OCI-LY7 (cell line): ENCODE data around the gene ENPP7. TPM values are rescaled to one million over a fixed set of nuclear protein-coding genes. Genes with fewer than 3 reads are reported as not detected.

Experiments
- BruUV-seq: library from RNA; stranded (reverse); fragments of 400-500 nt; replicated peaks from 2 replicates; lab custom pipeline; 2021; lab: Mats Ljungman, UMichigan
- CTCF ChIA-PET: fragments of 300-600 bp; sonication (Branson Sonifier 250); formaldehyde crosslinking; loops from one replicate; lab custom pipeline; 2022; ENCODE audit warnings: antibody characterized with exemption; ENCODE audit not compliant: unreplicated experiment; lab: Charles Lee
- POLR2A ChIA-PET: fragments of 300-600 bp; sonication (Branson Sonifier 250); formaldehyde crosslinking; loops from one replicate; lab custom pipeline; 2022; ENCODE audit warnings: antibody characterized with exemption; lab: Charles Lee
- DNase-seq: peaks from one replicate; pipeline ENCODE4 v3.0.0-alpha.2; 2015; ENCODE audit warnings: low spot score
- H2AFZ ChIP-seq: fragments of 200-600 bp; sonication (generic), shearing (Covaris generic); 2 replicates; pipeline ENCODE4 v1.6.1; 2014; ENCODE audit warnings: mild to moderate bottlenecking, antibody characterized with exemption, low read length, moderate library complexity
- H3K27ac ChIP-seq: fragments of 200-600 bp; sonication (generic); 2 replicates; pipeline ENCODE4 v1.5.1; 2014; ENCODE audit warnings: mixed run types, low read depth, mild to moderate bottlenecking, moderate library complexity, low read length, inconsistent platforms; ENCODE audit not compliant: poor library complexity, severe bottlenecking
- H3K36me3 ChIP-seq: fragments of 200-600 bp; sonication (generic); 2 replicates; pipeline ENCODE4 v1.6.1; 2014; ENCODE audit warnings: mild to moderate bottlenecking, antibody characterized with exemption, low read length, moderate library complexity, mixed read lengths; ENCODE audit not compliant: insufficient read depth
- H3K4me1 ChIP-seq: fragments of 200-600 bp; sonication (generic); 2 replicates; pipeline ENCODE4 v1.5.1; 2014; ENCODE audit warnings: mild to moderate bottlenecking, low read length; ENCODE audit not compliant: insufficient read depth, poor library complexity, severe bottlenecking
- H3K4me2 ChIP-seq: fragments of 200-600 bp; sonication (generic); 2 replicates; pipeline ENCODE4 v1.6.1; 2014; ENCODE audit warnings: mild to moderate bottlenecking, low read length
- H3K4me3 ChIP-seq: fragments of 200-600 bp; sonication (generic); 2 replicates; pipeline ENCODE4 v1.5.1; 2014; ENCODE audit warnings: mild to moderate bottlenecking, low read depth, low read length; ENCODE audit not compliant: poor library complexity, severe bottlenecking
- H3K79me2 ChIP-seq: fragments of 200-600 bp; sonication (generic); 2 replicates; pipeline ENCODE4 v1.6.1; 2016; ENCODE audit warnings: low read depth, mild to moderate bottlenecking, low read length, moderate library complexity, mixed read lengths; ENCODE audit not compliant: insufficient read depth
- H3K9me2 ChIP-seq: fragments of 200-600 bp; sonication (generic); 2 replicates; pipeline ENCODE4 v1.6.1; 2016; ENCODE audit warnings: mild to moderate bottlenecking, low read length, mixed read lengths; ENCODE audit not compliant: insufficient read depth
- H3K9me3 ChIP-seq: fragments of 200-600 bp; sonication (generic); 2 replicates; pipeline ENCODE4 v1.6.1; 2014; ENCODE audit warnings: mild to moderate bottlenecking, mixed run types, low read length, mixed read lengths
- H4K20me1 ChIP-seq: fragments of 200-600 bp; sonication (generic); 2 replicates; pipeline ENCODE4 v1.6.1; 2014; ENCODE audit warnings: mild to moderate bottlenecking, antibody characterized with exemption, low read length, moderate library complexity, mixed read lengths; ENCODE audit not compliant: insufficient read depth
- CTCF ChIP-seq: fragments of 200-600 bp; sonication (generic); conservative IDR thresholded peaks from 2 replicates; pipeline ENCODE4 v1.5.1; 2014; ENCODE audit warnings: mild to moderate bottlenecking, antibody characterized with exemption, low read length, moderate library complexity, mixed read lengths
- EZH2phosphoT487 ChIP-seq: fragments of 200-600 bp; sonication (generic); IDR thresholded peaks from 2 replicates; pipeline ENCODE4 v1.6.1; 2018; ENCODE audit warnings: low read depth, borderline replicate concordance, mild to moderate bottlenecking, mixed run types, antibody characterized with exemption, low read length, moderate library complexity, mixed read lengths
- intact Hi-C: fragments of 100-400 bp; cut with micrococcal nuclease; formaldehyde crosslinking; loops from one replicate; pipeline ENCODE4 v1.10.0; 2022; ENCODE audit not compliant: unreplicated experiment
- total RNA-seq, 2 experiments: library from RNA; depleted of rRNA in 1 of 2; stranded (reverse); fragments of >200 nt in 1 of 2; shearing (Covaris generic) in 1 of 2; gene quantifications; 2 replicates each; pipeline ENCODE4 v1.2.3, GENCODE V29; 2014 to 2022

ENPP7 gene
- total RNA-seq, 2 experiments from 2014 or later = 0.28 to 0.42 TPM

GRCh38 chr17:79728908-79729471 is 1.8 kb upstream of the ENPP7 start:
- H3K9me2 ChIP-seq = no peaks in the 10 kb centered on the region
- intact Hi-C loops = no loop called here
- no peak overlapping the region for H3K27ac ChIP-seq
- peak overlapping the region; percentile 13; the same call in 1 of the 2 replicates for H3K4me2 ChIP-seq
- TF ChIP-seq EZH2phosphoT487 (no peak), CTCF (no peak)
- H3K9me3 ChIP-seq = no peaks in the 10 kb centered on the region
- no peak for DNase-seq
- H4K20me1 ChIP-seq = no peaks in the 10 kb centered on the region
- POLR2A ChIA-PET = interaction anchor here (1.1 kb wide), 1 partner anchor 23 kb away, joined by 3 read pairs; no protein-coding TSS in a partner anchor
- peaks cover 24% of the 10 kb centered on the region for H3K4me1 ChIP-seq
- CTCF ChIA-PET = no interaction called here
- no TSS peak for BruUV-seq
- peak overlapping the region; percentile 77 for H2AFZ ChIP-seq
- no peaks in the 10 kb centered on the region for H3K79me2 ChIP-seq
- H3K4me3 ChIP-seq = no peak overlapping the region
- no peaks in the 10 kb centered on the region for H3K36me3 ChIP-seq

- Histone ChIP-seq H3K79me2 (no peaks in the 10 kb centered on the region), H3K4me2 (no peak overlapping the region), H3K4me1 (peaks cover 24% of the 10 kb centered on the region), H3K9me3 (no peaks in the 10 kb centered on the region), H3K36me3 (no peaks in the 10 kb centered on the region), H3K4me3 (no peak overlapping the region), H2AFZ (no peak overlapping the region), H4K20me1 (no peaks in the 10 kb centered on the region), H3K27ac (no peak overlapping the region), H3K9me2 (no peaks in the 10 kb centered on the region)
- intact Hi-C loops = no loop called here
- CTCF ChIA-PET = no interaction called here
- POLR2A ChIA-PET = no interaction called here
- no peak for TF ChIP-seq EZH2phosphoT487
- no peak for TF ChIP-seq CTCF
- DNase-seq = no peak
- no TSS peak for BruUV-seq
These were observed 982 bp upstream of the ENPP7 start for GRCh38 chr17:79729761-79730160.

- no TSS peak for BruUV-seq
- CTCF ChIA-PET = no interaction called here
- no peak overlapping the region for H3K27ac ChIP-seq
These were observed 340 bp upstream of the ENPP7 start for GRCh38 chr17:79730437-79730768.

More at GRCh38 chr17:79730437-79730768, 340 bp upstream of the ENPP7 start:
- H3K9me2 ChIP-seq = no peaks in the 10 kb centered on the region
- no peaks in the 10 kb centered on the region for H3K36me3 ChIP-seq
- H3K4me2 ChIP-seq = no peak overlapping the region
- POLR2A ChIA-PET = no interaction called here
- H3K4me1 ChIP-seq = peaks cover 24% of the 10 kb centered on the region
- H2AFZ ChIP-seq = no peak overlapping the region
- H3K79me2 ChIP-seq = no peaks in the 10 kb centered on the region
- H3K4me3 ChIP-seq = no peak overlapping the region
- H3K9me3 ChIP-seq = no peaks in the 10 kb centered on the region
- no peaks in the 10 kb centered on the region for H4K20me1 ChIP-seq
- no peak for TF ChIP-seq EZH2phosphoT487
- no peak for TF ChIP-seq CTCF
- intact Hi-C loops = no loop called here
- DNase-seq = no peak
